B cell (primary cell): ENCODE data around the gene PIK3R2. TPM values are rescaled to one million over a fixed set of nuclear protein-coding genes. Genes with fewer than 3 reads are reported as not detected.

Source experiments
- ATAC-seq: fragments of 200-7000 bp; cut with Tn5 transposase; one replicate; pipeline ENCODE4 v1.10.0; 2021; ENCODE audit warnings: low read depth, mild to moderate bottlenecking, moderate number of reproducible peaks, moderate library complexity
- CTCF ChIA-PET: fragments of 350-600 bp; sonication (Branson Sonifier 250); formaldehyde crosslinking; loops from one replicate; lab custom pipeline; 2021; ENCODE audit warnings: antibody characterized with exemption, inconsistent platforms; lab: Charles Lee
- POLR2A ChIA-PET: fragments of 350-600 bp; sonication (Branson Sonifier 250); formaldehyde crosslinking; loops from one replicate; lab custom pipeline; 2021; ENCODE audit warnings: antibody characterized with exemption; lab: Charles Lee
- DNase-seq: peaks from one replicate; pipeline ENCODE4 v3.0.0; 2013
- H2AFZ ChIP-seq: 2 replicates; pipeline ENCODE4 v1.6.1; 2012; ENCODE audit warnings: mild to moderate bottlenecking, low read depth, low read length; ENCODE audit not compliant: insufficient read depth, poor library complexity, severe bottlenecking
- H3K27ac ChIP-seq, 2 donors: 1 replicate in 1 of 2; 2 replicates in 1 of 2; pipeline ENCODE4 v1.5.1; 2012 to 2013; ENCODE audit warnings: low read length in 2 of 2, mild to moderate bottlenecking in 2 of 2, moderate library complexity in 1 of 2
- H3K27me3 ChIP-seq, 4 experiments: fragments of 200-600 bp in 1 of 4; sonication (generic) in 1 of 4; replicated peaks in 1 of 4; 1 replicate in 2 of 4; 2 replicates in 2 of 4; pipeline versions ENCODE4 v1.6.1 to v1.7.0; 2013 to 2016; ENCODE audit warnings: low read length in 3 of 4, mild to moderate bottlenecking in 2 of 4, mixed read lengths in 1 of 4, moderate library complexity in 1 of 4; ENCODE audit not compliant: insufficient read depth in 4 of 4, control insufficient read depth in 3 of 4; ENCODE audit errors: control extremely low read depth in 1 of 4
- H3K36me3 ChIP-seq, 2 experiments: replicated peaks in 1 of 2; 1 replicate in 1 of 2; 2 replicates in 1 of 2; pipeline versions ENCODE4 v1.6.1 to v1.7.1; 2013; ENCODE audit warnings: low read length in 1 of 2; ENCODE audit not compliant: insufficient read depth in 2 of 2, control insufficient read depth in 1 of 2; ENCODE audit errors: control extremely low read depth in 1 of 2, extremely low read depth in 1 of 2
- H3K4me1 ChIP-seq, 2 donors: fragments of 200-600 bp in 1 of 2; sonication (generic) in 1 of 2; 1 replicate in 1 of 2; 2 replicates in 1 of 2; pipeline versions ENCODE4 v1.5.1 to v1.6.1; 2013 to 2017; ENCODE audit warnings: low read length in 2 of 2; ENCODE audit not compliant: control insufficient read depth in 2 of 2, insufficient read depth in 2 of 2
- H3K4me2 ChIP-seq: replicated peaks from 2 replicates; pipeline ENCODE3; 2012; ENCODE audit warnings: mild to moderate bottlenecking, low read depth, low read length; ENCODE audit not compliant: poor library complexity, severe bottlenecking
- H3K4me3 ChIP-seq, 5 experiments: fragments of 200-600 bp in 1 of 5; sonication (generic) in 1 of 5; 1 replicate in 3 of 5; 2 replicates in 2 of 5; pipeline versions ENCODE4 v1.5.1 to v1.7.0; 2011 to 2016; ENCODE audit warnings: low read length in 4 of 5, mild to moderate bottlenecking in 4 of 5, low read depth in 2 of 5, control low read depth in 1 of 5, moderate library complexity in 1 of 5; ENCODE audit not compliant: insufficient read depth in 1 of 5; ENCODE audit errors: control extremely low read depth in 1 of 5, extremely low read depth in 1 of 5
- H3K79me2 ChIP-seq: fragments of 200-600 bp; sonication (generic); one replicate; pipeline ENCODE4 v1.6.0; 2016; ENCODE audit warnings: low read length; ENCODE audit not compliant: control insufficient read depth, insufficient read depth
- H3K9ac ChIP-seq: fragments of 200-600 bp; sonication (generic); 2 replicates; pipeline ENCODE4 v1.6.1; 2017; ENCODE audit warnings: mild to moderate bottlenecking, low read length, moderate library complexity
- H3K9me3 ChIP-seq, 3 donors: one replicate each; pipeline versions ENCODE4 v1.6.1 to v1.7.1; 2013; ENCODE audit warnings: low read length in 2 of 3; ENCODE audit not compliant: control insufficient read depth in 2 of 3, insufficient read depth in 1 of 3; ENCODE audit errors: control extremely low read depth in 1 of 3
- H4K20me1 ChIP-seq: 2 replicates; pipeline ENCODE4 v1.6.0; 2012; ENCODE audit warnings: mild to moderate bottlenecking, low read length; ENCODE audit not compliant: insufficient read depth, control insufficient read depth, poor library complexity, severe bottlenecking
- H3K27ac Mint-ChIP-seq: one replicate; pipeline ENCODE4 v1.8.0; 2021; ENCODE audit warnings: mixed read lengths
- H3K27me3 Mint-ChIP-seq: one replicate; pipeline ENCODE4 v1.8.0; 2021; ENCODE audit warnings: mixed read lengths
- H3K4me1 Mint-ChIP-seq: one replicate; pipeline ENCODE4 v1.8.0; 2021; ENCODE audit warnings: mixed read lengths
- H3K4me3 Mint-ChIP-seq: one replicate; pipeline ENCODE4 v1.8.0; 2021; ENCODE audit warnings: mixed read lengths
- H3K9me3 Mint-ChIP-seq: one replicate; pipeline ENCODE4 v1.8.0; 2022; ENCODE audit warnings: mixed read lengths; ENCODE audit not compliant: insufficient read depth
- CTCF ChIP-seq: fragments of 200-600 bp; IDR thresholded peaks from one replicate; pipeline ENCODE4 v1.8.0; 2022; ENCODE audit warnings: antibody characterized with exemption, mild to moderate bottlenecking
- EZH2 ChIP-seq: IDR thresholded peaks from 2 replicates; pipeline ENCODE4 v1.6.1; 2012; ENCODE audit warnings: borderline replicate concordance, low read depth, mild to moderate bottlenecking, moderate library complexity, low read length; ENCODE audit not compliant: insufficient read depth, poor library complexity, severe bottlenecking
- WGBS: methylation state at CpG from one replicate; pipeline ENCODE4 v1.1.5; 2013; ENCODE audit warnings: missing lambda C conversion rate; ENCODE audit not compliant: insufficient coverage; 5-methylcytosine and 5-hydroxymethylcytosine counted together
- intact Hi-C: fragments of 100-400 bp; cut with micrococcal nuclease; formaldehyde crosslinking; loops from one replicate; pipeline ENCODE4 v1.10.0; 2022
- polyA plus RNA-seq: library from polyadenylated mRNA; depleted of rRNA; stranded (reverse); fragments of >200 nt; gene quantifications from 2 replicates; pipeline ENCODE4 v1.2.3, GENCODE V29; 2012
- total RNA-seq, 2 donors: library from RNA; stranded (reverse); fragments of 120-200 nt in 1 of 2; gene quantifications; 1 replicate in 1 of 2; 2 replicates in 1 of 2; pipeline versions ENCODE4 v1.2.3 to v1.2.4, GENCODE V29; 2013 to 2022

Gene PIK3R2
- total and polyA plus RNA-seq, 2 donors (not counting 1 experiment from before 2014, with no cell fraction given): 8.5 to 15.8 TPM

- peak overlapping the region; percentile 64 for H2AFZ ChIP-seq
Measured at GRCh38 chr19:18109733-18110608, 43.0 kb upstream of the PIK3R2 start.

More at GRCh38 chr19:18109733-18110608, 43.0 kb upstream of the PIK3R2 start:
- H3K27me3 Mint-ChIP-seq: no peaks in the 10 kb centered on the region
- no peaks in the 10 kb centered on the region for H3K9me3 Mint-ChIP-seq
- peak overlapping the region; percentile 81 for H3K9ac ChIP-seq
- ATAC-seq (peak; percentile 48), DNase-seq (peak; percentile 61)
- CTCF ChIA-PET: interaction anchor here (1.1 to 6.2 kb wide), 14 partner anchors 8 to 177 kb away, joined by 3 to 58 read pairs (median 6); partner anchors contain the start of genes ARRDC2, CCDC124, IL12RB1 and MAST3
- H3K27me3 ChIP-seq: no peaks in the 10 kb centered on the region
- peaks cover 49% of the 10 kb centered on the region for H3K79me2 ChIP-seq
- H3K4me2 ChIP-seq: peak overlapping the region; percentile 99
- POLR2A ChIA-PET: interaction anchor here (0.6 to 2.4 kb wide), 12 partner anchors 9 to 391 kb away, joined by 3 to 21 read pairs (median 4); partner anchors contain the start of genes ARRDC2, IL12RB1, JUND and MAP1S
- H3K4me1 Mint-ChIP-seq: peaks cover 65% of the 10 kb centered on the region
- intact Hi-C loops: loop anchor here (5.0 kb wide), 1 partner anchor 53 kb away; no protein-coding TSS in a partner anchor
- under 1% methylated on average over 92 of the region's 92 CpGs for WGBS
- peaks cover 0 to 30% of the 10 kb centered on the region in 2 experiments for H3K36me3 ChIP-seq
- H3K9me3 ChIP-seq: no peaks in the 10 kb centered on the region
- H3K4me3 ChIP-seq: peak overlapping the region; percentile 22 to 71 (median 64)
- peaks cover 53 to 65% of the 10 kb centered on the region in 2 donors for H3K4me1 ChIP-seq
- TF ChIP-seq EZH2 (no peak), CTCF (no peak)
- peaks cover 31% of the 10 kb centered on the region for H4K20me1 ChIP-seq
- H3K27ac ChIP-seq: peak overlapping the region; percentile 49 to 82
- H3K27ac Mint-ChIP-seq: peak overlapping the region; percentile 84
- H3K4me3 Mint-ChIP-seq: peak overlapping the region; percentile 79
